Nephron progenitor cell (in vitro differentiated cells): ENCODE measurements around the gene CLP1.

Source experiments
- DNase-seq: peaks from one replicate; pipeline ENCODE4 v3.0.0; 2021
- H3K27ac Mint-ChIP-seq: 2 replicates; pipeline ENCODE4 v1.8.0; 2021; ENCODE audit warnings: mild to moderate bottlenecking, moderate library complexity, mixed read lengths
- H3K27me3 Mint-ChIP-seq: 2 replicates; pipeline ENCODE4 v1.8.0; 2021; ENCODE audit warnings: mild to moderate bottlenecking, low read depth, mixed read lengths; ENCODE audit not compliant: poor library complexity
- H3K36me3 Mint-ChIP-seq: 2 replicates; pipeline ENCODE4 v1.8.0; 2021; ENCODE audit warnings: low read depth, mixed read lengths
- H3K4me1 Mint-ChIP-seq: 2 replicates; pipeline ENCODE4 v1.8.0; 2021; ENCODE audit warnings: mixed read lengths
- H3K4me3 Mint-ChIP-seq: 2 replicates; pipeline ENCODE4 v1.8.0; 2021; ENCODE audit warnings: mild to moderate bottlenecking, moderate library complexity, mixed read lengths
- H3K9me3 Mint-ChIP-seq: 2 replicates; pipeline ENCODE4 v1.8.0; 2021; ENCODE audit warnings: mild to moderate bottlenecking, moderate library complexity, mixed read lengths
- CTCF ChIP-seq: fragments of 200-600 bp; sonication (generic); IDR thresholded peaks from 2 replicates; pipeline ENCODE4 v1.5.0; 2021; ENCODE audit warnings: antibody characterized with exemption

Gene CLP1

GRCh38 chr11:57643802-57644201 is 13.8 kb upstream of the CLP1 start:
- Mint-ChIP-seq H3K9me3 (no peaks in the 10 kb centered on the region), H3K27ac (peak overlapping the region; percentile 60), H3K27me3 (peaks cover 3% of the 10 kb centered on the region), H3K36me3 (peaks cover 34% of the 10 kb centered on the region), H3K4me1 (peaks cover 91% of the 10 kb centered on the region), H3K4me3 (peak overlapping the region; percentile 39)
- no peak for DNase-seq
- no peak for TF ChIP-seq CTCF

GRCh38 chr11:57644748-57645688 is 12.5 kb upstream of the CLP1 start:
- Mint-ChIP-seq H3K27ac (peak overlapping the region; percentile 82), H3K4me3 (peak overlapping the region; percentile 36), H3K9me3 (no peaks in the 10 kb centered on the region), H3K36me3 (peaks cover 34% of the 10 kb centered on the region), H3K4me1 (peaks cover 98% of the 10 kb centered on the region), H3K27me3 (peaks cover 8% of the 10 kb centered on the region)
- peak; percentile 82 for TF ChIP-seq CTCF
- peak; percentile 89 for DNase-seq

GRCh38 chr11:57645689-57646085 is 11.9 kb upstream of the CLP1 start:
- Mint-ChIP-seq H3K36me3 (peaks cover 30% of the 10 kb centered on the region), H3K4me3 (no peak overlapping the region), H3K4me1 (peaks cover 98% of the 10 kb centered on the region), H3K27me3 (peaks cover 8% of the 10 kb centered on the region), H3K27ac (peak overlapping the region; percentile 73), H3K9me3 (no peaks in the 10 kb centered on the region)
- TF ChIP-seq CTCF = no peak
- DNase-seq = no peak

- Mint-ChIP-seq H3K36me3 (peaks cover 24% of the 10 kb centered on the region), H3K4me3 (peak overlapping the region; percentile 79), H3K9me3 (no peaks in the 10 kb centered on the region), H3K27ac (peak overlapping the region; percentile 73), H3K27me3 (peaks cover 8% of the 10 kb centered on the region), H3K4me1 (peaks cover 98% of the 10 kb centered on the region)
- no peak for TF ChIP-seq CTCF
- DNase-seq = no peak
Measured at GRCh38 chr11:57646194-57646798, 11.3 kb upstream of the CLP1 start.

GRCh38 chr11:57646799-57647303 is 10.7 kb upstream of the CLP1 start:
- no peak for TF ChIP-seq CTCF
- Mint-ChIP-seq H3K4me1 (peaks cover 97% of the 10 kb centered on the region), H3K36me3 (peaks cover 18% of the 10 kb centered on the region), H3K4me3 (peak overlapping the region; percentile 79), H3K27ac (peak overlapping the region; percentile 73), H3K27me3 (peaks cover 8% of the 10 kb centered on the region), H3K9me3 (no peaks in the 10 kb centered on the region)
- DNase-seq = no peak
